Spleen (tissue), 11 donors: ENCODE data around the gene DHCR7. TPM values are rescaled to one million over a fixed set of nuclear protein-coding genes. Genes with fewer than 3 reads are reported as not detected.

Experiments used
- DNase-seq: peaks from one replicate; pipeline ENCODE4 v3.0.0-alpha.2; 2020
- H3K27ac ChIP-seq, 8 donors: fragments of 200-600 bp; sonication (generic) in 7 of 8; 1 replicate in 4 of 8; 2 replicates in 4 of 8; pipeline versions ENCODE4 v1.5.0 to v1.8.0; 2016 to 2021; ENCODE audit warnings: inconsistent platforms in 4 of 8, mild to moderate bottlenecking in 4 of 8, moderate library complexity in 1 of 8
- H3K27me3 ChIP-seq, 7 donors: fragments of 200-600 bp; sonication (generic) in 6 of 7; replicated peaks in 1 of 7; 1 replicate in 4 of 7; 2 replicates in 3 of 7; pipeline versions ENCODE4 v1.5.0 to v1.8.0; 2016 to 2021; ENCODE audit warnings: inconsistent platforms in 3 of 7, mild to moderate bottlenecking in 1 of 7
- H3K36me3 ChIP-seq, 6 donors: fragments of 200-600 bp; sonication (generic) in 5 of 6; 1 replicate in 4 of 6; 2 replicates in 2 of 6; pipeline versions ENCODE4 v1.5.0 to v1.8.0; 2016 to 2021; ENCODE audit warnings: inconsistent platforms in 2 of 6
- H3K4me1 ChIP-seq, 6 donors: fragments of 200-600 bp; sonication (generic) in 5 of 6; 1 replicate in 3 of 6; 2 replicates in 3 of 6; pipeline versions ENCODE4 v1.5.0 to v1.8.0; 2016 to 2021; ENCODE audit warnings: inconsistent platforms in 3 of 6
- H3K4me3 ChIP-seq, 8 donors: fragments of 200-600 bp; sonication (generic) in 7 of 8; 1 replicate in 4 of 8; 2 replicates in 4 of 8; pipeline versions ENCODE4 v1.5.0 to v1.8.0; 2016 to 2021; ENCODE audit warnings: inconsistent platforms in 4 of 8, mild to moderate bottlenecking in 4 of 8, moderate library complexity in 2 of 8
- H3K9me3 ChIP-seq, 8 donors: fragments of 200-600 bp; sonication (generic) in 7 of 8; 1 replicate in 4 of 8; 2 replicates in 4 of 8; pipeline versions ENCODE4 v1.5.0 to v1.8.0; 2016 to 2021; ENCODE audit warnings: inconsistent platforms in 4 of 8
- CTCF ChIP-seq, 11 experiments: fragments of 200-600 bp in 7 of 11; fragments of 450-650 bp in 4 of 11; sonication (generic) in 4 of 11; IDR thresholded peaks in 8 of 11; conservative IDR thresholded peaks in 3 of 11; 1 replicate in 7 of 11; 2 replicates in 4 of 11; pipeline versions ENCODE4 v1.4.0 to v1.8.0; 2016 to 2021; ENCODE audit warnings: antibody characterized with exemption in 11 of 11, inconsistent platforms in 4 of 11, mild to moderate bottlenecking in 1 of 11
- POLR2A ChIP-seq, 3 donors: fragments of 450-650 bp; IDR thresholded peaks; one replicate each; pipeline ENCODE4 v1.5.1; 2017; ENCODE audit warnings: antibody characterized with exemption in 3 of 3, mild to moderate bottlenecking in 1 of 3
- POLR2AphosphoS5 ChIP-seq, 3 donors: sonication (generic); formaldehyde crosslinking; IDR thresholded peaks; one replicate each; pipeline ENCODE4 v1.5.1; 2017; ENCODE audit warnings: antibody characterized with exemption in 3 of 3
- WGBS, 5 donors: extraction: QIAGEN DNeasy Blood & Tissue Kit in 3 of 5; methylation state at CpG; one replicate each; pipeline versions ENCODE4 v1.1.5 to v1.1.7; 2013 to 2018; 5-methylcytosine and 5-hydroxymethylcytosine counted together
- intact Hi-C: fragments of 100-400 bp; cut with DNase I; formaldehyde crosslinking; loops from one replicate; pipeline ENCODE4 v1.15.0; 2023; ENCODE audit warnings: low total_unique reads
- polyA plus RNA-seq, 3 donors: library from polyadenylated mRNA; stranded (reverse); fragments of 200-250 nt; gene quantifications; one replicate each; pipeline ENCODE4 v1.2.1, GENCODE V29; 2013
- total RNA-seq, 7 donors: library from RNA; depleted of rRNA in 3 of 7; stranded (reverse); fragments of >200 nt in 3 of 7; fragmentation: NEBNext Ultra II Directional in 4 of 7; extraction: Animal tissue kit (Norgen Biotek cat#: 25700) in 4 of 7; gene quantifications; one replicate each; pipeline versions ENCODE4 v1.1.0 to v1.2.1, GENCODE V29; 2016 to 2021
- donor health status: healthy with polysubstance abuse.
- donor health status: DM: no; HTN: no; CAD: no; lungs with moderate emphysema.
- donor health status: DM: no; HTN: no; CAD: no.
- donor health status: Bipolar disorder and iron deficiency.
- donor health status: healthy.
- donor health status: DM: no; HTN: no; CAD: no.
- donor health status: DM: yes; HTN: yes; CAD: no.

The DHCR7 gene
- total and polyA plus RNA-seq, 10 donors: 3.6 to 26.4 (median 14.3) TPM

- DNase-seq: peak; percentile 66
- WGBS, 5 donors: 89 to 96% (median 95%) methylated on average over 27 to 34 of the region's 34 CpGs
- no peak overlapping the region for H3K4me3 ChIP-seq
- peaks cover 0 to 100% (median 81%) of the 10 kb centered on the region in 6 donors for H3K36me3 ChIP-seq
- no peak overlapping the region for H3K27ac ChIP-seq
- intact Hi-C loops: no loop called here
- H3K9me3 ChIP-seq: no peaks in the 10 kb centered on the region
- H3K4me1 ChIP-seq: no peaks in the 10 kb centered on the region
- TF ChIP-seq POLR2A (IDR thresholded peaks at IDR 0.05) (no peak), POLR2AphosphoS5 (IDR thresholded peaks at IDR 0.05) (peak in 1 of 3 donors; percentile 8)
- H3K27me3 ChIP-seq: no peaks in the 10 kb centered on the region
These were observed 15.4 kb upstream of the DHCR7 start for GRCh38 chr11:71463331-71464211.

DNA sequence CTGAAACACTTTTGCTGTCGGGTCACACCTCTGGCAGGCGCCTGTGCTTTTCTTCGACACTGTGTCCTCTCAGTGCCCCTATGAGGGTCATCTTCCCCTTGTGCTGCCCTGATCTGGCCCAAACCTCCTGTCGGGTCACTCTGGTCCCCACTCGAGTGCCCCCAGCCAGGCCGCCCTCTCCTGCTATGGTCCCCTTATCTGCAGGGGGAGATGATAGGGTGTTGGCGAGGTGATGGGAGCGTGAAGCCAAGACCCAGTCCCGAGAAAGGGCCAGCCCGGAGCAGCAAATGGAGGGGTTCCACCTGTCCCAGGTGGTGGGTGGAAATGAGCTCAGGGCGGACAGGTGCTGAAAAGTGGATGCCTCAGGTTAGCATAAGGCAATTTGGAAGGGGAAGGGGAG lies 14.5 kb upstream of the DHCR7 start:
- TF ChIP-seq POLR2AphosphoS5 (IDR thresholded peaks at IDR 0.05): no peak
- TF ChIP-seq POLR2A (IDR thresholded peaks at IDR 0.05): no peak
- no peak for TF ChIP-seq CTCF (IDR thresholded peaks at IDR 0.05 in 8 of 11, conservative IDR thresholded peaks at IDR 0.05 in 3 of 11)
- DNase-seq: peak; percentile 36
- H3K4me1 ChIP-seq: peaks cover 0 to 2% (median 0%) of the 10 kb centered on the region in 6 donors
- H3K4me3 ChIP-seq: no peak overlapping the region
- H3K27me3 ChIP-seq: no peaks in the 10 kb centered on the region
- H3K27ac ChIP-seq: no peak overlapping the region
- no peaks in the 10 kb centered on the region for H3K9me3 ChIP-seq
- H3K36me3 ChIP-seq: peaks cover 0 to 100% (median 88%) of the 10 kb centered on the region in 6 donors
- intact Hi-C loops: no loop called here
- 97 to 99% (median 98%) methylated on average over 11 of the region's 11 CpGs for WGBS, 5 donors

DNA sequence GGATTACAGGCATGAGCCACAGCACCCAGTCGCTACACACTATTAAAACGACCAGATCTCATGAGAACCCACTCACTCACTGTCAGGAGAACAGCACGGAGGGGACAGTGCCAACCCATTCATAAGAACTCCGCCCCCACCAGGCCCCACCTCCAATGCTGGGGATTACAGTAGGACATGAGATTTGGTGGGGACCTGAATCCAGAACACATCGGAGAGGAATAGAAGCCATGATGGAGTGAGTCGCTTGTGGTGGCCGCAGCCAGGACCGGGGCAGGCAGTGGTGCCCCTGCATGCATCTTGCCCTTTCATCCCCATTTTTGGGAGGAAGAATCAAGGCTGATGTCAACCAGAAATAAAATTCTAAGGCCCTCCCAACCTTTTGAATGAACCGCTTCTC lies 13.5 kb upstream of the DHCR7 start:
- H3K27ac ChIP-seq: no peak overlapping the region
- 92 to 95% (median 92%) methylated on average over 9 of the region's 9 CpGs for WGBS, 5 donors
- H3K36me3 ChIP-seq: peaks cover 0 to 100% (median 89%) of the 10 kb centered on the region in 6 donors
- intact Hi-C loops: no loop called here
- H3K9me3 ChIP-seq: no peaks in the 10 kb centered on the region
- DNase-seq: peak; percentile 21
- TF ChIP-seq CTCF (IDR thresholded peaks at IDR 0.05 in 8 of 11, conservative IDR thresholded peaks at IDR 0.05 in 3 of 11) (no peak), POLR2A (IDR thresholded peaks at IDR 0.05) (no peak), POLR2AphosphoS5 (IDR thresholded peaks at IDR 0.05) (no peak)
- H3K27me3 ChIP-seq: no peaks in the 10 kb centered on the region
- H3K4me3 ChIP-seq: no peak overlapping the region
- H3K4me1 ChIP-seq: peaks cover 0 to 7% (median 0%) of the 10 kb centered on the region in 6 donors

GRCh38 chr11:71459767-71460320 lies 11.7 kb upstream of the DHCR7 start:
- TF ChIP-seq CTCF (IDR thresholded peaks at IDR 0.05 in 8 of 11, conservative IDR thresholded peaks at IDR 0.05 in 3 of 11) (no peak), POLR2A (IDR thresholded peaks at IDR 0.05) (no peak)
- no peaks in the 10 kb centered on the region for H3K9me3 ChIP-seq
- intact Hi-C loops: no loop called here
- peaks cover 0 to 20% (median 2%) of the 10 kb centered on the region in 6 donors for H3K4me1 ChIP-seq
- no peaks in the 10 kb centered on the region for H3K27me3 ChIP-seq
- peak; percentile 42 for DNase-seq
- peaks cover 0 to 100% (median 93%) of the 10 kb centered on the region in 6 donors for H3K36me3 ChIP-seq
- WGBS, 5 donors: 68 to 87% (median 82%) methylated on average over 8 to 11 of the region's 11 CpGs
- H3K4me3 ChIP-seq: no peak overlapping the region
- H3K27ac ChIP-seq: no peak overlapping the region
